Hepatocyte (in vitro differentiated cells): ENCODE measurements around the gene DCAF11. TPM values are rescaled to one million over a fixed set of nuclear protein-coding genes. Genes with fewer than 3 reads are reported as not detected.

ENCODE experiments used
- DNase-seq: peaks from one replicate; pipeline ENCODE4 v3.0.0-alpha.2; 2016; ENCODE audit warnings: low spot score
- H2AFZ ChIP-seq: fragments of 200-600 bp; sonication (generic); 2 replicates; pipeline ENCODE4 v1.6.0; 2016; ENCODE audit warnings: antibody characterized with exemption, mild to moderate bottlenecking
- H3K27ac ChIP-seq: fragments of 200-600 bp; sonication (generic); 2 replicates; pipeline ENCODE4 v1.5.1; 2016; ENCODE audit warnings: mild to moderate bottlenecking
- H3K27me3 ChIP-seq: fragments of 200-600 bp; sonication (generic); 2 replicates; pipeline ENCODE4 v1.6.1; 2016
- H3K36me3 ChIP-seq: fragments of 200-600 bp; sonication (generic); replicated peaks from 2 replicates; pipeline ENCODE4 v1.5.1; 2016; ENCODE audit warnings: low read depth; ENCODE audit not compliant: insufficient read depth
- H3K4me1 ChIP-seq: fragments of 200-600 bp; sonication (generic); 2 replicates; pipeline ENCODE4 v1.5.1; 2016; ENCODE audit warnings: mild to moderate bottlenecking, moderate library complexity; ENCODE audit not compliant: insufficient read depth
- H3K4me2 ChIP-seq: fragments of 200-600 bp; sonication (generic); 2 replicates; pipeline ENCODE4 v1.6.0; 2016
- H3K4me3 ChIP-seq: fragments of 200-600 bp; sonication (generic); 2 replicates; pipeline ENCODE4 v1.5.1; 2016; ENCODE audit warnings: mild to moderate bottlenecking
- H3K79me2 ChIP-seq: fragments of 200-600 bp; sonication (generic); 2 replicates; pipeline ENCODE4 v1.6.0; 2017; ENCODE audit warnings: mild to moderate bottlenecking
- H3K9me2 ChIP-seq: fragments of 200-600 bp; sonication (generic); replicated peaks from 2 replicates; pipeline ENCODE4 v1.6.0; 2017; ENCODE audit warnings: mild to moderate bottlenecking; ENCODE audit not compliant: insufficient read depth
- H3K9me3 ChIP-seq: fragments of 200-600 bp; sonication (generic); 2 replicates; pipeline ENCODE4 v1.5.1; 2016; ENCODE audit warnings: low read depth, mild to moderate bottlenecking
- H4K20me1 ChIP-seq: fragments of 200-600 bp; sonication (generic); 2 replicates; pipeline ENCODE4 v1.6.0; 2016; ENCODE audit warnings: mild to moderate bottlenecking; ENCODE audit not compliant: insufficient read depth, poor library complexity, severe bottlenecking
- EZH2 ChIP-seq: fragments of 200-600 bp; sonication (generic); IDR thresholded peaks from 2 replicates; pipeline ENCODE4 v1.6.1; 2016; ENCODE audit warnings: antibody characterized with exemption, mild to moderate bottlenecking, borderline replicate concordance
- EZH2phosphoT487 ChIP-seq: fragments of 200-600 bp; sonication (generic); IDR thresholded peaks from one replicate; pipeline ENCODE4 v1.6.1; 2018; ENCODE audit warnings: antibody characterized with exemption, mild to moderate bottlenecking, low read depth, moderate library complexity; ENCODE audit not compliant: unreplicated experiment, severe bottlenecking
- WGBS: methylation state at CpG from one replicate; pipeline ENCODE4 v1.1.6; 2016; ENCODE audit warnings: low lambda C conversion rate; ENCODE audit errors: missing lambda C conversion rate; 5-methylcytosine and 5-hydroxymethylcytosine counted together
- polyA plus RNA-seq: library from polyadenylated mRNA; unstranded; fragments of >200 nt; fragmentation: Nextera tagmentation; extraction: Ambion mirVana; gene quantifications from 2 replicates; pipeline ENCODE4 v1.2.1, GENCODE V29; 2016
- total RNA-seq: library from RNA; depleted of rRNA; stranded (reverse); fragments of >200 nt; gene quantifications from 2 replicates; pipeline ENCODE4 v1.2.3, GENCODE V29; 2014
- TF ChIP-seq, protein P1 (sequence below): fragments of 200-600 bp; sonication (generic); IDR thresholded peaks from 2 replicates; pipeline ENCODE4 v1.5.1; 2016; ENCODE audit warnings: antibody characterized with exemption, mild to moderate bottlenecking; ENCODE audit not compliant: poor library complexity

Gene DCAF11
- total and polyA plus RNA-seq, 2 experiments from 2014 or later: 55.6 to 78.9 TPM

DNA sequence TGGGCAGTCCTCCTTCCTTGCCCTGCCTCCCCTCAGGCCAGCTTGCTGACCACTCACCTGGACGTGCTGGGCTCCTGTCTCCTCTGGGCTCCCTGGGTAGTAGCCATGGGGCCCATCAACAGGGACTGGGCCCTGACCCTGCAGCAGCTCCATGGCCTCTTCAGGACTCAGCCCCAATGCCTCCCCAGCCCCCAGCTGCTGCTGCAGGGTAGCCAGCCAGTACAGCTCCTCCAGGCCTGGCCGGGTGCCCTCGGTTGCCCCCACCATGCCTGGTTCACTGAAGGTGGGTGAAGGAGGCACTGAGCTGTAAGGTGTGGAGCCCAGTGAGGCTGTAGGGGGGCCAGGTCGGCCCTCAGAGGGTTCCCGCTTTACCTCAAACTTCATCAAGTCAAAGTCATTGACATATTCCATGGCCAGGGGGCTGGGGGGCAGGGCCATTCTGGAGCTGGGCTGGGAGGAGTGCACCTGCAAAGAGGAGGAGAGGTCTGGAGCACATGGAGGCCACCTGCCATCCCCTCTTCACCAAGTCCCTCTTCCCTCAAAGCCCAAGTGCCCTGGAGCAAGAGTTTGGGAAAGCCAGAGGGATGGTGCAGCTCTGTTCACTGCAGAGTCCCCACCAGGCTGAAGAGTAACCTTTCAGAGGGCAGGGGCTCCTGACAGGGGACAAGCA, 32.0 kb upstream of the DCAF11 start:
- Histone ChIP-seq H3K79me2 (no peaks in the 10 kb centered on the region), H3K9me2 (no peaks in the 10 kb centered on the region), H3K27me3 (peaks cover 4% of the 10 kb centered on the region), H3K9me3 (no peaks in the 10 kb centered on the region), H3K4me1 (peaks cover 3% of the 10 kb centered on the region), H4K20me1 (no peaks in the 10 kb centered on the region), H2AFZ (no peak overlapping the region), H3K4me2 (no peak overlapping the region), H3K27ac (no peak overlapping the region), H3K4me3 (no peak overlapping the region), H3K36me3 (no peaks in the 10 kb centered on the region)
- no peak for DNase-seq
- TF ChIP-seq EZH2: no peak
- no peak for TF ChIP-seq EZH2phosphoT487
- TF ChIP-seq, protein P1, sequence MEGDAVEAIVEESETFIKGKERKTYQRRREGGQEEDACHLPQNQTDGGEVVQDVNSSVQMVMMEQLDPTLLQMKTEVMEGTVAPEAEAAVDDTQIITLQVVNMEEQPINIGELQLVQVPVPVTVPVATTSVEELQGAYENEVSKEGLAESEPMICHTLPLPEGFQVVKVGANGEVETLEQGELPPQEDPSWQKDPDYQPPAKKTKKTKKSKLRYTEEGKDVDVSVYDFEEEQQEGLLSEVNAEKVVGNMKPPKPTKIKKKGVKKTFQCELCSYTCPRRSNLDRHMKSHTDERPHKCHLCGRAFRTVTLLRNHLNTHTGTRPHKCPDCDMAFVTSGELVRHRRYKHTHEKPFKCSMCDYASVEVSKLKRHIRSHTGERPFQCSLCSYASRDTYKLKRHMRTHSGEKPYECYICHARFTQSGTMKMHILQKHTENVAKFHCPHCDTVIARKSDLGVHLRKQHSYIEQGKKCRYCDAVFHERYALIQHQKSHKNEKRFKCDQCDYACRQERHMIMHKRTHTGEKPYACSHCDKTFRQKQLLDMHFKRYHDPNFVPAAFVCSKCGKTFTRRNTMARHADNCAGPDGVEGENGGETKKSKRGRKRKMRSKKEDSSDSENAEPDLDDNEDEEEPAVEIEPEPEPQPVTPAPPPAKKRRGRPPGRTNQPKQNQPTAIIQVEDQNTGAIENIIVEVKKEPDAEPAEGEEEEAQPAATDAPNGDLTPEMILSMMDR: no peak
- 95% methylated on average over 5 of the region's 5 CpGs for WGBS

DNA sequence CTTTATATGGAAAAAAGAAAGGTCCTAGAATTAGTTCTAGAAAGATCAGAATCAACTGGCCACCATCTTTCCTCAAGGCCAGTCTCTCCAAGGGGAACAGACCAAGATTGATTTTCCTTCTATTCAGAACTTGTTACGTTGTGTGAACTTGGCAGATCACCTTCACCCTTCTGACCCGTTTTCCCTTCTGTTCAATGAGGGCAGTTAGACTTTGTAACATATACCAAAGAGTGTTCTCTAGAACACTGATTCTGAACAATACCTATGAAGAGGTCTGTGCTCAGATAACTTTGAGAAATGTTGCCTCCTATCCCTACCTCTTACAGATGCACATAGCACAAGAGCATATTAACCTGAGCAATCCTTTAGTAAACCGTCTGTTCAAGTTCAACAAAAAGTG, 31.1 kb upstream of the DCAF11 start:
- Histone ChIP-seq H2AFZ (no peak overlapping the region), H4K20me1 (no peaks in the 10 kb centered on the region), H3K27me3 (peaks cover 4% of the 10 kb centered on the region), H3K9me3 (no peaks in the 10 kb centered on the region), H3K27ac (no peak overlapping the region), H3K4me1 (peaks cover 3% of the 10 kb centered on the region), H3K79me2 (no peaks in the 10 kb centered on the region), H3K9me2 (no peaks in the 10 kb centered on the region), H3K4me2 (no peak overlapping the region), H3K4me3 (no peak overlapping the region), H3K36me3 (no peaks in the 10 kb centered on the region)
- TF ChIP-seq, protein P1: no peak
- no peak for TF ChIP-seq EZH2phosphoT487
- no peak for TF ChIP-seq EZH2
- WGBS: 88% methylated on average over 3 of the region's 3 CpGs
- DNase-seq: no peak

DNA sequence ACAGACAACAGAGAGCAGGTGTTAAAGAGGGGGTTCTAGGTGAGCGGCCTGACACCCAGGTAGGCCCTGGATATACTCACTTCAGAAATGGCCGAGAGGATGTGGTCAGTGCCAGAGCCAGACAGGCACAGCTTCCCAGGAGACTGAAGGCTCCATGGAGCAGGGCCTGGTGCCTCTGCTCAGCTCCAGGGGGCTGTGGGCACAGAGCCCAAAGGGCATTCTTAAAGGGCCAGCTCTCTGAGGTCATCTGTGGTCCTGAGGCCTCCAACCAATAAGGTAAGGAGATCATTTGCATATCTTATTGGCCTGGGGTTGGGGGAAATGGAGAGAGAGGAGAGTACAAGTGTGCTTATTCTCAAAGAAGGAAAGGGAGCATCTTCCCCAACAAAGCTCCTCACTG, 30.1 kb upstream of the DCAF11 start:
- Histone ChIP-seq H3K36me3 (no peaks in the 10 kb centered on the region), H4K20me1 (no peaks in the 10 kb centered on the region), H3K4me2 (no peak overlapping the region), H3K9me2 (no peaks in the 10 kb centered on the region), H3K4me3 (no peak overlapping the region), H2AFZ (no peak overlapping the region), H3K27ac (no peak overlapping the region), H3K79me2 (no peaks in the 10 kb centered on the region), H3K9me3 (no peaks in the 10 kb centered on the region), H3K27me3 (peaks cover 2% of the 10 kb centered on the region), H3K4me1 (peaks cover 3% of the 10 kb centered on the region)
- DNase-seq: no peak
- TF ChIP-seq EZH2: no peak
- TF ChIP-seq EZH2phosphoT487: no peak
- TF ChIP-seq, protein P1: no peak
- WGBS: 97% methylated on average over 2 of the region's 2 CpGs
